GM13976 (cell line): ENCODE measurements around the gene OPTC.
"Not testable (repeated sequence)": the region's sequence is repeated elsewhere in the genome, so short reads cannot be mapped to it uniquely, and the experiment has no call there.

Experiments used
- DNase-seq: peaks from one replicate; pipeline ENCODE4 v3.0.0; 2012; ENCODE audit warnings: low spot score
- CTCF ChIP-seq: IDR thresholded peaks from 2 replicates; pipeline ENCODE4 v1.5.1; 2012; ENCODE audit warnings: borderline replicate concordance, mild to moderate bottlenecking; ENCODE audit not compliant: insufficient read depth; ENCODE audit errors: extremely low read depth, missing control alignments, control extremely low read depth
- in situ Hi-C: fragments of 300-500 bp; cut with MboI; formaldehyde crosslinking; loops from one replicate; pipeline ENCODE4 v1.12.0; 2022; ENCODE audit warnings: low sequenced_read_pairs, mixed read lengths, inconsistent platforms; ENCODE audit not compliant: unreplicated experiment

OPTC gene

GRCh38 chr1:203512517-203512847 lies 18.5 kb downstream of the OPTC start:
- TF ChIP-seq CTCF, result no peak
- in situ Hi-C loops, result no loop called here
- DNase-seq, result no peak

GRCh38 chr1:203512848-203513584 lies 19.1 kb downstream of the OPTC start:
- peak; percentile 71 for DNase-seq
- TF ChIP-seq CTCF, result no peak
- in situ Hi-C loops, result no loop called here

GRCh38 chr1:203513585-203514031 lies 19.7 kb downstream of the OPTC start:
- no peak for DNase-seq
- no peak for TF ChIP-seq CTCF
- in situ Hi-C loops, result no loop called here

GRCh38 chr1:203516184-203516583 lies 22.2 kb downstream of the OPTC start:
- DNase-seq, result no peak
- in situ Hi-C loops, result no loop called here
- TF ChIP-seq CTCF, result no peak

GRCh38 chr1:203516906-203517305 lies 23.0 kb downstream of the OPTC start:
- no peak for TF ChIP-seq CTCF
- in situ Hi-C loops, result no loop called here
- no peak for DNase-seq

- in situ Hi-C loops, result no loop called here
- no peak for TF ChIP-seq CTCF
- no peak for DNase-seq
Measured at GRCh38 chr1:203517426-203518110, 23.6 kb downstream of the OPTC start.

- in situ Hi-C loops, DNase-seq: not testable (repeated sequence)
Measured at GRCh38 chr1:203518139-203518538, 24.2 kb downstream of the OPTC start.
